ENCODE data around the gene NXF2.
"Not testable (repeated sequence)": the region's sequence is repeated elsewhere in the genome, so short reads cannot be mapped to it uniquely, and the experiment has no call there.

- TF ChIP-seq POLR2AphosphoS5 (IDR thresholded peaks at IDR 0.05; ENCODE audit: low read depth, low read length); SRF (IDR thresholded peaks at IDR 0.05; ENCODE audit: low read depth); YY1 (IDR thresholded peaks at IDR 0.05; ENCODE audit: extremely low read depth, insufficient replicate concordance, low read depth, low read length); CTCF (IDR thresholded peaks at IDR 0.05 in 2 of 3, conservative IDR thresholded peaks at IDR 0.05 in 1 of 3; ENCODE audit: borderline replicate concordance in 1 of 3, insufficient read depth in 1 of 3, low read depth in 2 of 3, low read length in 2 of 3); POLR2A (IDR thresholded peaks at IDR 0.05; ENCODE audit: borderline replicate concordance, extremely low read depth, insufficient read depth, insufficient read length); RAD21 (IDR thresholded peaks at IDR 0.05; ENCODE audit: low read depth); CEBPB (IDR thresholded peaks at IDR 0.05; ENCODE audit: low read depth): not testable (repeated sequence)
Observed at GRCh38 chrX:102214986-102215385, 32.0 kb upstream of the NXF2 start, which contains the start of gene TCP11X1.

Measured in HCT116 (cell line).